NCI-H446 treated with DMSO at 0.1 percent for 48 hours (cell line): ENCODE measurements around the gene SLC1A3.

ENCODE experiments used
- DNase-seq: peaks from one replicate; lab custom pipeline; 2025; lab: John Stamatoyannopoulos, UW

Gene SLC1A3

GRCh38 chr5:36685631-36686288 lies 79.4 kb downstream of the SLC1A3 start:
- no peak for DNase-seq

- DNase-seq, result no peak
Measured at GRCh38 chr5:36686881-36687280, 80.5 kb downstream of the SLC1A3 start.

- no peak for DNase-seq
Measured at GRCh38 chr5:36688722-36689121, 82.3 kb downstream of the SLC1A3 start.

- DNase-seq, result no peak
Measured at GRCh38 chr5:36689225-36689624, 82.8 kb downstream of the SLC1A3 start.

GRCh38 chr5:36690041-36690961 lies 83.9 kb downstream of the SLC1A3 start:
- peak; percentile 41 for DNase-seq

GRCh38 chr5:36691226-36691625 lies 84.8 kb downstream of the SLC1A3 start:
- no peak for DNase-seq

- DNase-seq, result no peak
Measured at GRCh38 chr5:36691696-36692371, 85.4 kb downstream of the SLC1A3 start.

- no peak for DNase-seq
Measured at GRCh38 chr5:36692791-36693763, 86.7 kb downstream of the SLC1A3 start.

- DNase-seq, result no peak
Measured at GRCh38 chr5:36694351-36694750, 87.9 kb downstream of the SLC1A3 start.

- no peak for DNase-seq
Measured at GRCh38 chr5:36696059-36696673, 89.8 kb downstream of the SLC1A3 start.

- DNase-seq, result no peak
Measured at GRCh38 chr5:36698031-36698430, 91.6 kb downstream of the SLC1A3 start.

GRCh38 chr5:36701085-36701698 lies 94.8 kb downstream of the SLC1A3 start:
- DNase-seq, result no peak

- DNase-seq, result no peak
Measured at GRCh38 chr5:36703245-36703860, 96.9 kb downstream of the SLC1A3 start.

- DNase-seq, result no peak
Measured at GRCh38 chr5:36704131-36704530, 97.7 kb downstream of the SLC1A3 start.

GRCh38 chr5:36705055-36705454 lies 98.6 kb downstream of the SLC1A3 start:
- DNase-seq, result no peak

GRCh38 chr5:36706662-36707061 lies 100.3 kb downstream of the SLC1A3 start:
- no peak for DNase-seq

- DNase-seq, result no peak
Measured at GRCh38 chr5:36708996-36709395, 102.6 kb downstream of the SLC1A3 start.

GRCh38 chr5:36710039-36710438 lies 103.6 kb downstream of the SLC1A3 start:
- no peak for DNase-seq

GRCh38 chr5:36712706-36713105 lies 106.3 kb downstream of the SLC1A3 start:
- DNase-seq, result no peak

- no peak for DNase-seq
Measured at GRCh38 chr5:36713541-36713940, 107.1 kb downstream of the SLC1A3 start.
